Esophagus muscularis mucosa (tissue), 4 donors: ENCODE data around the gene GRPEL2. TPM values are rescaled to one million over a fixed set of nuclear protein-coding genes. Genes with fewer than 3 reads are reported as not detected.

Experiments
- DNase-seq: peaks from one replicate; pipeline ENCODE4 v3.0.0-alpha.2; 2017; ENCODE audit errors: extremely low spot score
- H3K27ac ChIP-seq, 4 donors: fragments of 200-600 bp; sonication (generic); replicated peaks in 1 of 4; 1 replicate in 3 of 4; 2 replicates in 1 of 4; pipeline ENCODE4 v1.5.1; 2016 to 2019; ENCODE audit warnings: mild to moderate bottlenecking in 1 of 4
- H3K27me3 ChIP-seq, 4 donors: fragments of 200-600 bp; sonication (generic); one replicate each; pipeline versions ENCODE4 v1.5.1 to v1.6.0; 2016 to 2019
- H3K36me3 ChIP-seq, 4 donors: fragments of 200-600 bp; sonication (generic); one replicate each; pipeline ENCODE4 v1.5.1; 2016 to 2019
- H3K4me1 ChIP-seq, 4 donors: fragments of 200-600 bp; sonication (generic); one replicate each; pipeline ENCODE4 v1.5.1; 2016 to 2019
- H3K4me3 ChIP-seq, 4 donors: fragments of 200-600 bp; sonication (generic); 1 replicate in 2 of 4; 2 replicates in 2 of 4; pipeline ENCODE4 v1.5.1; 2016 to 2019; ENCODE audit warnings: mild to moderate bottlenecking in 4 of 4, moderate library complexity in 1 of 4
- H3K9me3 ChIP-seq, 4 donors: fragments of 200-600 bp; sonication (generic); 1 replicate in 3 of 4; 2 replicates in 1 of 4; pipeline ENCODE4 v1.5.1; 2016 to 2019
- CTCF ChIP-seq, 3 experiments: fragments of 200-600 bp in 2 of 3; fragments of 450-650 bp in 1 of 3; sonication (generic) in 2 of 3; IDR thresholded peaks; one replicate each; pipeline ENCODE4 v1.5.1; 2017 to 2019; ENCODE audit warnings: antibody characterized with exemption in 3 of 3, mild to moderate bottlenecking in 2 of 3, moderate library complexity in 1 of 3
- EP300 ChIP-seq: sonication (generic); formaldehyde crosslinking; IDR thresholded peaks from one replicate; pipeline ENCODE4 v1.6.1; 2017; ENCODE audit warnings: antibody characterized with exemption
- POLR2A ChIP-seq: fragments of 450-650 bp; IDR thresholded peaks from one replicate; pipeline ENCODE4 v1.6.1; 2017; ENCODE audit warnings: antibody characterized with exemption, moderate library complexity, mild to moderate bottlenecking, low read depth
- POLR2AphosphoS5 ChIP-seq, 2 donors: sonication (generic); formaldehyde crosslinking; IDR thresholded peaks; one replicate each; pipeline ENCODE4 v1.6.1; 2017; ENCODE audit warnings: antibody characterized with exemption in 2 of 2
- WGBS: methylation state at CpG from one replicate; pipeline ENCODE4 v1.1.5; 2018; 5-methylcytosine and 5-hydroxymethylcytosine counted together
- intact Hi-C: fragments of 100-400 bp; cut with DNase I; formaldehyde crosslinking; loops from one replicate; pipeline ENCODE4 v1.15.1; 2023
- total RNA-seq, 4 donors: library from RNA; depleted of rRNA; stranded (reverse); fragments of >200 nt; gene quantifications; one replicate each; pipeline versions ENCODE4 v1.1.0 to v1.2.1, GENCODE V29; 2016

Gene GRPEL2
- total RNA-seq, 4 donors from 2014 or later: 7.8 to 14.9 (median 8.7) TPM

DNA sequence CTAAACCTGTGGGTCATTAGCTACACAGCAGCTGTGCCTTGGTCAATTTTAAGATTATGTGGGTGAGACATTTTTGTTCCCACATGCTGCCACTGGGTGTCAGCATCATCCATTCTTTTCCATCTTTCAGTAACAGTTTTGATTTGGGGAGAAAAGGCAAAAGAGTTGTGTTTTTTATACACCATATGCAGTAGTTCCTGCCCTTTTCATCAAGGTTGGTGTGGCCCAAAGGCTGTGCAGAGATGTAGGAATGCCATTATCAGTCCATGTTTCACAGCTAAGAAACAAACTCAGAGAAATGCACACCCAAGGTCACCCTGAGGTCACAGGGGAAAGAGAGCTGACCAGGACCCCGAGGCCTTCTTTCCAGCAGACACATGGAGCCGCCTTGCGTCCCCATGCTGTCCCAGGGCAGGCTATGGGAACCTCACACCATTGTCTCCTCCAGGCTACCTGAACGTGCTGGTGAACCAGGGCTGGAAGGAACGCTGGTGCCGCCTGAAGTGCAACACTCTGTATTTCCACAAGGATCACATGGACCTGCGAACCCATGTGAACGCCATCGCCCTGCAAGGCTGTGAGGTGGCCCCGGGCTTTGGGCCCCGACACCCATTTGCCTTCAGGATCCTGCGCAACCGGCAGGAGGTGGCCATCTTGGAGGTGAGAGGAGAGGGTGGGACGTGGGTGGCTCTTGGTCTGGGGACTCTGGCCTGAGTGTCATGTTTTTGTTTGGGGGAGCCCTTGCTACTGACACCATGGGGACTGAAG, 27.8 kb upstream of the GRPEL2 start:
- intact Hi-C loops: loop anchor here (5.0 kb wide), 1 partner anchor 50 kb away; no protein-coding TSS in a partner anchor
- 91% methylated on average over 13 of the region's 14 CpGs for WGBS
- DNase-seq: no peak
- Histone ChIP-seq H3K27me3 (no peaks in the 10 kb centered on the region), H3K9me3 (no peaks in the 10 kb centered on the region), H3K36me3 (peaks cover 0 to 66% (median 7%) of the 10 kb centered on the region in 4 donors), H3K4me3 (no peak overlapping the region), H3K27ac (peak overlapping the region; percentile 32 to 58 (median 46)), H3K4me1 (peaks cover 23 to 30% (median 26%) of the 10 kb centered on the region in 4 donors)
- no peak for TF ChIP-seq POLR2A
- TF ChIP-seq EP300: no peak
- no peak for TF ChIP-seq POLR2AphosphoS5 (IDR thresholded peaks at IDR 0.05)
- TF ChIP-seq CTCF (IDR thresholded peaks at IDR 0.05): peak; percentile 69 to 76 (median 70)

DNA sequence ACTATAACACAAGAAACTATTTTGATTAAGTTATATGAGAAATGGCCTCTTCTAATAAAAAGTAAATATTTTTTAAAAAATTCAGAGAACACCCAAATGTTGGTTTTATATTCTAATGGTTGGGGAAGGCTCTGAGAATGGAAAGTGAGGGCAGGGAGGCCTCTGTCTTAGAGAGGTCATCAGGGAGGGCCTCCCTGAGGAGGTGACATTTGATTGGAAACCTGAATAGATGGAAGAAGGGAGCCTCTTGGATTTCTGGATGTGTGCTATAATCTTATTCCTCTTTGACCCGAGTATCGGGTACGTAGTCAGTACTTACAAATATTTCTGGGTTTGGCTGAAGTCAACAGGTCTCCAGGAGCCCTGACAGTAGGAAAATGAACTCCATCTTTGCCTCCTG, 26.1 kb upstream of the GRPEL2 start:
- Histone ChIP-seq H3K36me3 (peaks cover 0 to 64% (median 8%) of the 10 kb centered on the region in 4 donors), H3K27ac (peak overlapping the region in 1 of 4 donors; percentile 73), H3K27me3 (no peaks in the 10 kb centered on the region), H3K9me3 (no peaks in the 10 kb centered on the region), H3K4me1 (peaks cover 24 to 35% (median 28%) of the 10 kb centered on the region in 4 donors), H3K4me3 (no peak overlapping the region)
- 87% methylated on average over 3 of the region's 3 CpGs for WGBS
- DNase-seq: no peak
- TF ChIP-seq POLR2A (no peak), POLR2AphosphoS5 (IDR thresholded peaks at IDR 0.05) (no peak), CTCF (IDR thresholded peaks at IDR 0.05) (no peak), EP300 (no peak)
- intact Hi-C loops: loop anchor here (5.0 kb wide), 1 partner anchor 48 kb away; no protein-coding TSS in a partner anchor

- Histone ChIP-seq H3K9me3 (no peaks in the 10 kb centered on the region), H3K27ac (peak overlapping the region; percentile 61 to 73 (median 67)), H3K27me3 (no peaks in the 10 kb centered on the region), H3K36me3 (peaks cover 0 to 75% (median 12%) of the 10 kb centered on the region in 4 donors), H3K4me3 (no peak overlapping the region), H3K4me1 (peaks cover 24 to 41% (median 28%) of the 10 kb centered on the region in 4 donors)
- WGBS: 65% methylated on average over 2 of the region's 4 CpGs
- intact Hi-C loops: no loop called here
- DNase-seq: no peak
- peak; percentile 25 to 65 for TF ChIP-seq POLR2AphosphoS5 (IDR thresholded peaks at IDR 0.05)
- TF ChIP-seq CTCF (IDR thresholded peaks at IDR 0.05): no peak
- no peak for TF ChIP-seq POLR2A
Observed at GRCh38 chr5:149320791-149321330, 24.4 kb upstream of the GRPEL2 start.

DNA sequence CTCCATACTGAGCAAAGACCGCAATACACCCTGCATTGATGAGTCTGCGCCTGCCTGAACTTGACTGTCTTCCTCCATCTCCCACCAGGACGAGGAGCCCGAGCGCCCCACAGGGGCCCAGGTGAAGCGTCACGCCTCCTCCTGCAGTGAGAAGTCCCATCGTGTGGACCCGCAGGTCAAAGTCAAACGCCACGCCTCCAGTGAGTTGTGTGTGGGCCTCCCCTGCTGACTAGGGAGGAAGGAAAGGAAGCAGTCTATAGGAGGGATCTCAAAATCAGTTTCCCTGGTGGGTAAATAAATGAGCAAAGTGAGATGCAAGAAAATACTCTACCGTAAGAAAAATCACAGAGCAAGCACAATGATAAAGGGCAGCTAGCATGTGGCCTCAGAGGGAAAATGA, 22.8 kb upstream of the GRPEL2 start:
- no peak overlapping the region for H3K4me3 ChIP-seq
- H3K9me3 ChIP-seq: no peaks in the 10 kb centered on the region
- 84% methylated on average over 10 of the region's 12 CpGs for WGBS
- H3K4me1 ChIP-seq: peaks cover 17 to 35% (median 23%) of the 10 kb centered on the region in 4 donors
- TF ChIP-seq POLR2A: no peak
- TF ChIP-seq EP300: no peak
- no peak for TF ChIP-seq CTCF (IDR thresholded peaks at IDR 0.05)
- TF ChIP-seq POLR2AphosphoS5 (IDR thresholded peaks at IDR 0.05): no peak
- H3K36me3 ChIP-seq: peaks cover 0 to 83% (median 12%) of the 10 kb centered on the region in 4 donors
- intact Hi-C loops: no loop called here
- no peak for DNase-seq
- no peaks in the 10 kb centered on the region for H3K27me3 ChIP-seq
- peak overlapping the region in 1 of 4 donors; percentile 13 for H3K27ac ChIP-seq
